Fibroblast of lung (primary cell): ENCODE data around the gene LRRK1.

Source experiments
- CTCF ChIP-seq, 2 donors: IDR thresholded peaks in 1 of 2; conservative IDR thresholded peaks in 1 of 2; 1 replicate in 1 of 2; 2 replicates in 1 of 2; pipeline ENCODE4 v1.5.1; 2011 to 2012; ENCODE audit warnings: low read length in 2 of 2, control low read depth in 1 of 2, inconsistent platforms in 1 of 2, low read depth in 1 of 2, mild to moderate bottlenecking in 1 of 2
- EZH2 ChIP-seq: IDR thresholded peaks from 2 replicates; pipeline ENCODE4 v1.5.1; 2012; ENCODE audit warnings: low read length, control low read depth, mild to moderate bottlenecking; ENCODE audit errors: missing control alignments

DNA sequence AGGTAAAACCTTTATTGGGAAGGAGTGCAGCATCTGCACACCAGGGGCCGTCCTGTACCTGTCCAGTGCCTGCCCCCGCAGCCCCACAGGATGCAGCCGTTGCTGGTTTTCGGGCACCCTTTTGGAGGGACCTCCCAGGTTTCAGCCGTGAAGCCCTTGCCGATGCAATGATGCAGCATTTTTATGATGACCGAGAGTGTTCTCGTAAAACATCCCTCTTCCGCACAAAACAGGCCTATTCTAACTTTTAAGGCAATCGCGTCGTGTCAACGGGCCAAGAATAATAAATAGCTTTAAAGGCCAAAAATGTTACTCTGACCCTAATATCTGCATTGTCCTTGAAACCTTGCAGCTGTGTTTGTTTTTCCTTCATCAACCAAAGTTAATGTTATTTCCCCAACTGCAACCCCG, 126.1 kb downstream of the LRRK1 start:
- TF ChIP-seq CTCF (conservative IDR thresholded peaks at IDR 0.05 in 1 of 2, IDR thresholded peaks at IDR 0.05 in 1 of 2; ENCODE audit: low read depth in 1 of 2, low read length in 2 of 2) (no peak), EZH2 (no peak)
